Measurements from ENCODE around the gene NDUFB6.
"Not testable (repeated sequence)": the region's sequence is repeated elsewhere in the genome, so short reads cannot be mapped to it uniquely, and the experiment has no call there.

NDUFB6 gene

GRCh38 chr9:32572900-32573523 is at the start of gene NDUFB6:
TSS of gene NDUFB6 (minus strand) at chr9:32573159. CDS start at chr9:32573060, 99 bp downstream.
- DNase-seq (ENCODE audit: low read depth in 2 of 2): peak; percentile 74 to 76

- DNase-seq (ENCODE audit: low read depth in 2 of 2): no peak
Measured at GRCh38 chr9:32618261-32618660, 45.3 kb upstream of the NDUFB6 start.

GRCh38 chr9:32606811-32607210 is 33.9 kb upstream of the NDUFB6 start:
- DNase-seq (ENCODE audit: low read depth in 2 of 2): no peak

- DNase-seq (ENCODE audit: low read depth in 2 of 2): no peak
Measured at GRCh38 chr9:32603914-32604852, 31.2 kb upstream of the NDUFB6 start.

- not testable (repeated sequence) for DNase-seq (ENCODE audit: low read depth in 2 of 2)
Measured at GRCh38 chr9:32599021-32599420, 26.1 kb upstream of the NDUFB6 start.

GRCh38 chr9:32596936-32597335 is 24.0 kb upstream of the NDUFB6 start:
- no peak for DNase-seq (ENCODE audit: low read depth in 2 of 2)

- no peak for DNase-seq (ENCODE audit: low read depth in 2 of 2)
Measured at GRCh38 chr9:32596096-32596865, 23.3 kb upstream of the NDUFB6 start.

- DNase-seq (ENCODE audit: low read depth in 2 of 2): no peak
Measured at GRCh38 chr9:32590898-32591297, 17.9 kb upstream of the NDUFB6 start.

GRCh38 chr9:32590476-32590875 is 17.5 kb upstream of the NDUFB6 start:
- no peak for DNase-seq (ENCODE audit: low read depth in 2 of 2)

- DNase-seq (ENCODE audit: low read depth in 2 of 2): no peak
Measured at GRCh38 chr9:32589083-32589723, 16.2 kb upstream of the NDUFB6 start.

- no peak for DNase-seq (ENCODE audit: low read depth in 2 of 2)
Measured at GRCh38 chr9:32587901-32588300, 14.9 kb upstream of the NDUFB6 start.

GRCh38 chr9:32584784-32585183 is 11.8 kb upstream of the NDUFB6 start:
- no peak for DNase-seq (ENCODE audit: low read depth in 2 of 2)

- DNase-seq (ENCODE audit: low read depth in 2 of 2): no peak
Measured at GRCh38 chr9:32581512-32582143, 8.7 kb upstream of the NDUFB6 start.

GRCh38 chr9:32580631-32581300 is 7.8 kb upstream of the NDUFB6 start:
- DNase-seq (ENCODE audit: low read depth in 2 of 2): no peak

- DNase-seq (ENCODE audit: low read depth in 2 of 2): no peak
Measured at GRCh38 chr9:32579706-32580331, 6.9 kb upstream of the NDUFB6 start.

- DNase-seq (ENCODE audit: low read depth in 2 of 2): no peak
Measured at GRCh38 chr9:32578976-32579375, 6.0 kb upstream of the NDUFB6 start.

GRCh38 chr9:32577316-32577715 is 4.4 kb upstream of the NDUFB6 start:
- no peak for DNase-seq (ENCODE audit: low read depth in 2 of 2)

- no peak for DNase-seq (ENCODE audit: low read depth in 2 of 2)
Measured at GRCh38 chr9:32574858-32575257, 1.9 kb upstream of the NDUFB6 start.

- no peak for DNase-seq (ENCODE audit: low read depth in 2 of 2)
Measured at GRCh38 chr9:32573821-32574220, 862 bp upstream of the NDUFB6 start.
